ENCODE data around the gene RASAL2. TPM values are rescaled to one million over a fixed set of nuclear protein-coding genes. Genes with fewer than 3 reads are reported as not detected.
A peak's percentile ranks its signal among the peaks of the same experiment; 100 is the strongest.

RASAL2 gene
- total RNA-seq, 1 experiment from 2014 or later: 31.6 TPM

- H3K27ac ChIP-seq (ENCODE audit: low read length): no peak overlapping the region
- DNase-seq (ENCODE audit: low read depth, low spot score) (no peak), ATAC-seq (peak; percentile 70)
- CTCF ChIA-PET: no interaction called here
- 0 out of 2 replicates have a peak, but pooled peaks cover 2% of the 10 kb centered on the region for H3K4me1 ChIP-seq (ENCODE audit: control insufficient read depth, insufficient read depth, low read length)
- no peak for TF ChIP-seq SIN3A (IDR thresholded peaks at IDR 0.05; ENCODE audit: borderline replicate concordance, insufficient read depth, low read depth, low read length)
- TF ChIP-seq, protein P1, sequence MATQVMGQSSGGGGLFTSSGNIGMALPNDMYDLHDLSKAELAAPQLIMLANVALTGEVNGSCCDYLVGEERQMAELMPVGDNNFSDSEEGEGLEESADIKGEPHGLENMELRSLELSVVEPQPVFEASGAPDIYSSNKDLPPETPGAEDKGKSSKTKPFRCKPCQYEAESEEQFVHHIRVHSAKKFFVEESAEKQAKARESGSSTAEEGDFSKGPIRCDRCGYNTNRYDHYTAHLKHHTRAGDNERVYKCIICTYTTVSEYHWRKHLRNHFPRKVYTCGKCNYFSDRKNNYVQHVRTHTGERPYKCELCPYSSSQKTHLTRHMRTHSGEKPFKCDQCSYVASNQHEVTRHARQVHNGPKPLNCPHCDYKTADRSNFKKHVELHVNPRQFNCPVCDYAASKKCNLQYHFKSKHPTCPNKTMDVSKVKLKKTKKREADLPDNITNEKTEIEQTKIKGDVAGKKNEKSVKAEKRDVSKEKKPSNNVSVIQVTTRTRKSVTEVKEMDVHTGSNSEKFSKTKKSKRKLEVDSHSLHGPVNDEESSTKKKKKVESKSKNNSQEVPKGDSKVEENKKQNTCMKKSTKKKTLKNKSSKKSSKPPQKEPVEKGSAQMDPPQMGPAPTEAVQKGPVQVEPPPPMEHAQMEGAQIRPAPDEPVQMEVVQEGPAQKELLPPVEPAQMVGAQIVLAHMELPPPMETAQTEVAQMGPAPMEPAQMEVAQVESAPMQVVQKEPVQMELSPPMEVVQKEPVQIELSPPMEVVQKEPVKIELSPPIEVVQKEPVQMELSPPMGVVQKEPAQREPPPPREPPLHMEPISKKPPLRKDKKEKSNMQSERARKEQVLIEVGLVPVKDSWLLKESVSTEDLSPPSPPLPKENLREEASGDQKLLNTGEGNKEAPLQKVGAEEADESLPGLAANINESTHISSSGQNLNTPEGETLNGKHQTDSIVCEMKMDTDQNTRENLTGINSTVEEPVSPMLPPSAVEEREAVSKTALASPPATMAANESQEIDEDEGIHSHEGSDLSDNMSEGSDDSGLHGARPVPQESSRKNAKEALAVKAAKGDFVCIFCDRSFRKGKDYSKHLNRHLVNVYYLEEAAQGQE (IDR thresholded peaks at IDR 0.05; ENCODE audit: insufficient read depth in 1 of 2, low read depth in 2 of 2, low read length in 1 of 2): no peak
- TF ChIP-seq, protein P2, sequence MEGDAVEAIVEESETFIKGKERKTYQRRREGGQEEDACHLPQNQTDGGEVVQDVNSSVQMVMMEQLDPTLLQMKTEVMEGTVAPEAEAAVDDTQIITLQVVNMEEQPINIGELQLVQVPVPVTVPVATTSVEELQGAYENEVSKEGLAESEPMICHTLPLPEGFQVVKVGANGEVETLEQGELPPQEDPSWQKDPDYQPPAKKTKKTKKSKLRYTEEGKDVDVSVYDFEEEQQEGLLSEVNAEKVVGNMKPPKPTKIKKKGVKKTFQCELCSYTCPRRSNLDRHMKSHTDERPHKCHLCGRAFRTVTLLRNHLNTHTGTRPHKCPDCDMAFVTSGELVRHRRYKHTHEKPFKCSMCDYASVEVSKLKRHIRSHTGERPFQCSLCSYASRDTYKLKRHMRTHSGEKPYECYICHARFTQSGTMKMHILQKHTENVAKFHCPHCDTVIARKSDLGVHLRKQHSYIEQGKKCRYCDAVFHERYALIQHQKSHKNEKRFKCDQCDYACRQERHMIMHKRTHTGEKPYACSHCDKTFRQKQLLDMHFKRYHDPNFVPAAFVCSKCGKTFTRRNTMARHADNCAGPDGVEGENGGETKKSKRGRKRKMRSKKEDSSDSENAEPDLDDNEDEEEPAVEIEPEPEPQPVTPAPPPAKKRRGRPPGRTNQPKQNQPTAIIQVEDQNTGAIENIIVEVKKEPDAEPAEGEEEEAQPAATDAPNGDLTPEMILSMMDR (IDR thresholded peaks at IDR 0.05): no peak
- no peak for TF ChIP-seq TCF7L2 (IDR thresholded peaks at IDR 0.05; ENCODE audit: low read depth, low read length)
- TF ChIP-seq POLR2AphosphoS5 (IDR thresholded peaks at IDR 0.05; ENCODE audit: low read depth, low read length): no peak
- POLR2A ChIA-PET: no interaction called here
- H3K9me3 ChIP-seq (ENCODE audit: control insufficient read depth, insufficient read depth, low read depth, low read length): no peaks in the 10 kb centered on the region
- no peaks in the 10 kb centered on the region for H3K27me3 ChIP-seq (ENCODE audit: control insufficient read depth, insufficient read depth, low read length)
- no peaks in the 10 kb centered on the region for H3K36me3 ChIP-seq (ENCODE audit: control insufficient read depth, insufficient read depth, low read length)
- intact Hi-C loops (cut with micrococcal nuclease; ENCODE audit: unreplicated experiment): loop anchor here (5.0 kb wide), 2 partner anchors 223 to 357 kb away; no protein-coding TSS in a partner anchor
- in situ Hi-C loops (cut with HindIII; ENCODE audit: low pct_unique_long_range_greater_than_20kb, low sequenced_read_pairs): no loop called here
- no peak overlapping the region for H3K4me3 ChIP-seq (ENCODE audit: low read depth in 2 of 2, low read length in 2 of 2)
- no TSS peak for BruUV-seq (replicated peaks)
Measured at GRCh38 chr1:178530037-178530402, 436.1 kb downstream of the RASAL2 start.

DNA sequence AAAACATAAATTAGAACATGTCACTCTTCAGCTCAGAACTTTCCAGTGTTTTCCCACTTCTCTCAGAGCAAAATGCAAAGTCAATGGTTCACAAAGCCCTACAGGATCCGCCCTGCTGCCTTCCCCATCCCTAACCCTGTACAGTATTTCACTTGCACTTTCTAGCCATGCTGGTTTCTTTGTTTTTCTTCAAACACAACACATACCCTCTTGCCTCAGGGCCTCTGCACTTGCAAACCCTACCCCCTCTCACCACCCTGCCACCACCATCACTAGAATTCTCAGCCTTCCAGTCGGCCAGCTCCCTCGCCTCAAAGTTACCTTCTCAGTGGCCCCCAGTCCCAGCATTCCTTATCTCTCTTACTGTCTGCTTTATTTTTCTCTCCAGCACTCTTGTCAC is 436.6 kb downstream of the RASAL2 start:
- no peak for DNase-seq (ENCODE audit: low read depth, low spot score)
- H3K27me3 ChIP-seq (ENCODE audit: control insufficient read depth, insufficient read depth, low read length): no peaks in the 10 kb centered on the region
- BruUV-seq (replicated peaks): no TSS peak
- POLR2A ChIA-PET: no interaction called here
- TF ChIP-seq TCF7L2 (IDR thresholded peaks at IDR 0.05; ENCODE audit: low read depth, low read length): no peak
- TF ChIP-seq, protein P1 (IDR thresholded peaks at IDR 0.05; ENCODE audit: insufficient read depth in 1 of 2, low read depth in 2 of 2, low read length in 1 of 2): no peak
- ATAC-seq: no peak
- no peaks in the 10 kb centered on the region for H3K36me3 ChIP-seq (ENCODE audit: control insufficient read depth, insufficient read depth, low read length)
- H3K4me3 ChIP-seq (ENCODE audit: low read depth in 2 of 2, low read length in 2 of 2): no peak overlapping the region
- no peaks in the 10 kb centered on the region for H3K9me3 ChIP-seq (ENCODE audit: control insufficient read depth, insufficient read depth, low read depth, low read length)
- no peak overlapping the region for H3K27ac ChIP-seq (ENCODE audit: low read length)
- CTCF ChIA-PET: no interaction called here
- H3K4me1 ChIP-seq (ENCODE audit: control insufficient read depth, insufficient read depth, low read length): 0 out of 2 replicates have a peak, but pooled peaks cover 2% of the 10 kb centered on the region
- in situ Hi-C loops (cut with HindIII; ENCODE audit: low pct_unique_long_range_greater_than_20kb, low sequenced_read_pairs): no loop called here
- intact Hi-C loops (cut with micrococcal nuclease; ENCODE audit: unreplicated experiment): loop anchor here (5.0 kb wide), 2 partner anchors 223 to 357 kb away; no protein-coding TSS in a partner anchor
